Measurements from ENCODE around the gene BICD2.

Gene BICD2

GRCh38 chr9:92680166-92681119 is 84.2 kb downstream of the BICD2 start:
- no peak overlapping the region for H3K4me2 ChIP-seq (ENCODE audit: low read depth, low read length, poor library complexity, severe bottlenecking)
- no peak for TF ChIP-seq CTCF (IDR thresholded peaks at IDR 0.05; ENCODE audit: insufficient read depth, low read length, poor library complexity, severe bottlenecking)
- no peak for TF ChIP-seq EZH2phosphoT487 (conservative IDR thresholded peaks at IDR 0.05; ENCODE audit: low read length)
- H3K27ac ChIP-seq (ENCODE audit: low read depth, low read length): no peak overlapping the region
- H4K20me1 ChIP-seq (ENCODE audit: low read depth, low read length): no peaks in the 10 kb centered on the region
- no peaks in the 10 kb centered on the region for H3K36me3 ChIP-seq (ENCODE audit: low read length)
- no peaks in the 10 kb centered on the region for H3K79me2 ChIP-seq (ENCODE audit: insufficient read depth, low read length)
- H3K9me2 ChIP-seq (replicated peaks; ENCODE audit: insufficient read depth, low read length): no peaks in the 10 kb centered on the region
- H2AFZ ChIP-seq (ENCODE audit: low read depth, low read length, severe bottlenecking): no peak overlapping the region
- no peaks in the 10 kb centered on the region for H3K9me3 ChIP-seq (ENCODE audit: insufficient read depth, low read length)
- H3F3A ChIP-seq (ENCODE audit: insufficient read depth): no peaks in the 10 kb centered on the region
- H3K27me3 ChIP-seq (ENCODE audit: low read length): no peaks in the 10 kb centered on the region
- no peak overlapping the region for H3K9ac ChIP-seq (ENCODE audit: low read length)
- H3K4me3 ChIP-seq (ENCODE audit: insufficient read depth, low read length, poor library complexity, severe bottlenecking): no peak overlapping the region

GRCh38 chr9:92679413-92680165 is 85.0 kb downstream of the BICD2 start:
- no peaks in the 10 kb centered on the region for H3K9me3 ChIP-seq (ENCODE audit: insufficient read depth, low read length)

GRCh38 chr9:92671323-92671722 is 93.3 kb downstream of the BICD2 start:
- peak overlapping the region; percentile 84; the same call in 1 of the 2 replicates for H3K9ac ChIP-seq (ENCODE audit: low read length)
- H3K79me2 ChIP-seq (ENCODE audit: insufficient read depth, low read length): peaks cover 42% of the 10 kb centered on the region
- H3K4me3 ChIP-seq (ENCODE audit: insufficient read depth, low read length, poor library complexity, severe bottlenecking): peak overlapping the region; percentile 71
- no peak overlapping the region for H3K27ac ChIP-seq (ENCODE audit: low read depth, low read length)
- no peak overlapping the region for H2AFZ ChIP-seq (ENCODE audit: low read depth, low read length, severe bottlenecking)
- H3K4me2 ChIP-seq (ENCODE audit: low read depth, low read length, poor library complexity, severe bottlenecking): peak overlapping the region; percentile 58
- no peaks in the 10 kb centered on the region for H3K36me3 ChIP-seq (ENCODE audit: low read length)
- TF ChIP-seq CTCF (IDR thresholded peaks at IDR 0.05; ENCODE audit: insufficient read depth, low read length, poor library complexity, severe bottlenecking): no peak
- TF ChIP-seq EZH2phosphoT487 (conservative IDR thresholded peaks at IDR 0.05; ENCODE audit: low read length): no peak
- H3K9me2 ChIP-seq (replicated peaks; ENCODE audit: insufficient read depth, low read length): no peaks in the 10 kb centered on the region
- H3F3A ChIP-seq (ENCODE audit: insufficient read depth): no peaks in the 10 kb centered on the region
- H4K20me1 ChIP-seq (ENCODE audit: low read depth, low read length): no peaks in the 10 kb centered on the region
- H3K9me3 ChIP-seq (ENCODE audit: insufficient read depth, low read length): no peaks in the 10 kb centered on the region
- H3K27me3 ChIP-seq (ENCODE audit: low read length): no peaks in the 10 kb centered on the region

More at GRCh38 chr9:92679413-92680165, 85.0 kb downstream of the BICD2 start:
- Histone ChIP-seq H3K27me3 (ENCODE audit: low read length) (no peaks in the 10 kb centered on the region), H4K20me1 (ENCODE audit: low read depth, low read length) (no peaks in the 10 kb centered on the region), H3K4me2 (ENCODE audit: low read depth, low read length, poor library complexity, severe bottlenecking) (no peak overlapping the region), H3F3A (ENCODE audit: insufficient read depth) (no peaks in the 10 kb centered on the region), H2AFZ (ENCODE audit: low read depth, low read length, severe bottlenecking) (no peak overlapping the region), H3K9ac (ENCODE audit: low read length) (no peak overlapping the region), H3K4me3 (ENCODE audit: insufficient read depth, low read length, poor library complexity, severe bottlenecking) (no peak overlapping the region), H3K27ac (ENCODE audit: low read depth, low read length) (no peak overlapping the region), H3K36me3 (ENCODE audit: low read length) (no peaks in the 10 kb centered on the region), H3K9me2 (replicated peaks; ENCODE audit: insufficient read depth, low read length) (no peaks in the 10 kb centered on the region), H3K79me2 (ENCODE audit: insufficient read depth, low read length) (no peaks in the 10 kb centered on the region)
- TF ChIP-seq EZH2phosphoT487 (conservative IDR thresholded peaks at IDR 0.05; ENCODE audit: low read length) (no peak), CTCF (IDR thresholded peaks at IDR 0.05; ENCODE audit: insufficient read depth, low read length, poor library complexity, severe bottlenecking) (no peak)
